ENCODE results near the gene HDAC5.

Gene HDAC5

GRCh38 chr17:44030482-44030881 lies 93.0 kb downstream of the HDAC5 start:
- no peak for TF ChIP-seq CTCF (IDR thresholded peaks at IDR 0.05; ENCODE audit: borderline replicate concordance, insufficient read depth, low read depth, low read length)
- H3K4me3 ChIP-seq (ENCODE audit: low read depth, low read length) = no peak overlapping the region

- TF ChIP-seq CTCF (IDR thresholded peaks at IDR 0.05; ENCODE audit: borderline replicate concordance, insufficient read depth, low read depth, low read length) = no peak
- no peak overlapping the region for H3K4me3 ChIP-seq (ENCODE audit: low read depth, low read length)
Observed at GRCh38 chr17:44029736-44030135, 93.7 kb downstream of the HDAC5 start.
